PC-9 (cell line): ENCODE data around the gene SLC7A5. TPM values are rescaled to one million over a fixed set of nuclear protein-coding genes. Genes with fewer than 3 reads are reported as not detected.

Experiments
- BruUV-seq: library from RNA; stranded (reverse); fragments of 400-500 nt; replicated peaks from 2 replicates; lab custom pipeline; 2021; lab: Mats Ljungman, UMichigan
- CTCF ChIA-PET: fragments of 300-600 bp; sonication (Branson Sonifier 250); formaldehyde crosslinking; loops from one replicate; lab custom pipeline; 2022; ENCODE audit warnings: antibody characterized with exemption; lab: Charles Lee
- POLR2A ChIA-PET: fragments of 300-600 bp; sonication (Branson Sonifier 250); formaldehyde crosslinking; loops from one replicate; lab custom pipeline; 2022; ENCODE audit warnings: antibody characterized with exemption; ENCODE audit not compliant: unreplicated experiment; lab: Charles Lee
- DNase-seq, 2 experiments: peaks; one replicate each; pipeline versions ENCODE4 v3.0.0 to v3.0.0-alpha.2; 2015 to 2022; ENCODE audit warnings: mixed read lengths in 1 of 2
- H2AFZ ChIP-seq: fragments of 200-600 bp; sonication (generic); 2 replicates; pipeline ENCODE4 v1.8.1; 2017; ENCODE audit warnings: antibody characterized with exemption
- H3F3A ChIP-seq: fragments of 200-600 bp; sonication (generic); 2 replicates; pipeline ENCODE4 v1.8.1; 2017; ENCODE audit warnings: antibody characterized with exemption, mild to moderate bottlenecking, low read depth; ENCODE audit not compliant: insufficient read depth
- H3K27ac ChIP-seq: fragments of 200-600 bp; sonication (generic); 2 replicates; pipeline ENCODE4 v1.6.1; 2016; ENCODE audit warnings: mixed run types
- H3K27me3 ChIP-seq: fragments of 200-600 bp; sonication (generic); 2 replicates; pipeline ENCODE4 v1.6.1; 2016; ENCODE audit warnings: low read depth, mixed run types; ENCODE audit not compliant: insufficient read depth
- H3K36me3 ChIP-seq: fragments of 200-600 bp; sonication (generic); 2 replicates; pipeline ENCODE4 v1.6.1; 2016; ENCODE audit warnings: low read depth, mixed run types
- H3K4me1 ChIP-seq: fragments of 200-600 bp; sonication (generic); replicated peaks from 2 replicates; pipeline ENCODE4 v1.6.1; 2016; ENCODE audit warnings: mixed run types; ENCODE audit not compliant: insufficient read depth
- H3K4me2 ChIP-seq: fragments of 200-600 bp; sonication (generic); 2 replicates; pipeline ENCODE4 v1.6.1; 2017; ENCODE audit warnings: mixed run types
- H3K4me3 ChIP-seq: fragments of 200-600 bp; sonication (generic); 2 replicates; pipeline ENCODE4 v1.6.1; 2016; ENCODE audit warnings: mixed run types
- H3K79me2 ChIP-seq: fragments of 200-600 bp; sonication (generic); 2 replicates; pipeline ENCODE4 v1.6.1; 2017; ENCODE audit warnings: low read depth, mixed run types
- H3K9me2 ChIP-seq: fragments of 200-600 bp; sonication (generic); 2 replicates; pipeline ENCODE4 v1.8.1; 2017; ENCODE audit warnings: mild to moderate bottlenecking; ENCODE audit not compliant: insufficient read depth
- H3K9me3 ChIP-seq: fragments of 200-600 bp; sonication (generic); 2 replicates; pipeline ENCODE4 v1.8.1; 2016; ENCODE audit warnings: low read depth; ENCODE audit not compliant: insufficient read depth
- H4K20me1 ChIP-seq: fragments of 200-600 bp; sonication (generic); 2 replicates; pipeline ENCODE4 v1.8.1; 2017; ENCODE audit not compliant: insufficient read depth
- EZH2 ChIP-seq: fragments of 200-600 bp; sonication (generic); IDR thresholded peaks from 2 replicates; pipeline ENCODE4 v1.8.0; 2017; ENCODE audit warnings: antibody characterized with exemption, low read depth
- intact Hi-C: fragments of 100-400 bp; cut with micrococcal nuclease; formaldehyde crosslinking; loops from one replicate; pipeline ENCODE4 v1.10.0; 2022; ENCODE audit not compliant: unreplicated experiment
- total RNA-seq: library from RNA; stranded (reverse); gene quantifications from 2 replicates; pipeline ENCODE4 v1.2.3, GENCODE V29; 2021
- TF ChIP-seq, protein P1 (sequence below): fragments of 200-600 bp; sonication (generic); conservative IDR thresholded peaks from 2 replicates; pipeline ENCODE4 v1.6.1; 2017; ENCODE audit warnings: mixed run types, antibody characterized with exemption, mild to moderate bottlenecking, moderate library complexity

SLC7A5 gene
- total RNA-seq, 1 experiment from 2014 or later = 496 TPM

GRCh38 chr16:87801679-87802259 is 67.5 kb downstream of the SLC7A5 start:
- no peak overlapping the region for H3K27ac ChIP-seq
- no TSS peak for BruUV-seq
- H3K79me2 ChIP-seq = no peaks in the 10 kb centered on the region
- no peaks in the 10 kb centered on the region for H3K27me3 ChIP-seq
- intact Hi-C loops = no loop called here
- peaks cover 15% of the 10 kb centered on the region for H3F3A ChIP-seq
- no peak overlapping the region for H3K4me3 ChIP-seq
- POLR2A ChIA-PET = no interaction called here
- no peaks in the 10 kb centered on the region for H3K36me3 ChIP-seq
- DNase-seq = no peak
- H4K20me1 ChIP-seq = no peaks in the 10 kb centered on the region
- no peaks in the 10 kb centered on the region for H3K9me2 ChIP-seq
- no peak for TF ChIP-seq EZH2
- TF ChIP-seq, protein P1, sequence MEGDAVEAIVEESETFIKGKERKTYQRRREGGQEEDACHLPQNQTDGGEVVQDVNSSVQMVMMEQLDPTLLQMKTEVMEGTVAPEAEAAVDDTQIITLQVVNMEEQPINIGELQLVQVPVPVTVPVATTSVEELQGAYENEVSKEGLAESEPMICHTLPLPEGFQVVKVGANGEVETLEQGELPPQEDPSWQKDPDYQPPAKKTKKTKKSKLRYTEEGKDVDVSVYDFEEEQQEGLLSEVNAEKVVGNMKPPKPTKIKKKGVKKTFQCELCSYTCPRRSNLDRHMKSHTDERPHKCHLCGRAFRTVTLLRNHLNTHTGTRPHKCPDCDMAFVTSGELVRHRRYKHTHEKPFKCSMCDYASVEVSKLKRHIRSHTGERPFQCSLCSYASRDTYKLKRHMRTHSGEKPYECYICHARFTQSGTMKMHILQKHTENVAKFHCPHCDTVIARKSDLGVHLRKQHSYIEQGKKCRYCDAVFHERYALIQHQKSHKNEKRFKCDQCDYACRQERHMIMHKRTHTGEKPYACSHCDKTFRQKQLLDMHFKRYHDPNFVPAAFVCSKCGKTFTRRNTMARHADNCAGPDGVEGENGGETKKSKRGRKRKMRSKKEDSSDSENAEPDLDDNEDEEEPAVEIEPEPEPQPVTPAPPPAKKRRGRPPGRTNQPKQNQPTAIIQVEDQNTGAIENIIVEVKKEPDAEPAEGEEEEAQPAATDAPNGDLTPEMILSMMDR = no peak
- H3K9me3 ChIP-seq = no peaks in the 10 kb centered on the region
- CTCF ChIA-PET = no interaction called here
- no peak overlapping the region for H2AFZ ChIP-seq
- H3K4me2 ChIP-seq = no peak overlapping the region
- peaks cover 19% of the 10 kb centered on the region for H3K4me1 ChIP-seq

- BruUV-seq = no TSS peak
- POLR2A ChIA-PET = no interaction called here
- Histone ChIP-seq H2AFZ (no peak overlapping the region), H3K4me2 (no peak overlapping the region), H3K9me2 (no peaks in the 10 kb centered on the region), H3F3A (peaks cover 5% of the 10 kb centered on the region; the same call in 1 of the 2 replicates), H3K4me1 (peaks cover 6% of the 10 kb centered on the region), H3K27me3 (no peaks in the 10 kb centered on the region), H3K27ac (no peak overlapping the region), H3K9me3 (no peaks in the 10 kb centered on the region), H3K79me2 (no peaks in the 10 kb centered on the region), H4K20me1 (no peaks in the 10 kb centered on the region), H3K4me3 (no peak overlapping the region), H3K36me3 (no peaks in the 10 kb centered on the region)
- intact Hi-C loops = no loop called here
- no peak for TF ChIP-seq EZH2
- no peak for DNase-seq
- CTCF ChIA-PET = no interaction called here
Observed at GRCh38 chr16:87800497-87800896, 68.8 kb downstream of the SLC7A5 start.

GRCh38 chr16:87795336-87795735 is 74.0 kb downstream of the SLC7A5 start:
- no peak overlapping the region for H3K4me2 ChIP-seq
- H3K4me3 ChIP-seq = no peak overlapping the region
- DNase-seq = no peak
- H3K9me2 ChIP-seq = no peaks in the 10 kb centered on the region
- intact Hi-C loops = no loop called here
- peaks cover 37% of the 10 kb centered on the region; the same call in 1 of the 2 replicates for H3F3A ChIP-seq
- BruUV-seq = no TSS peak
- H3K79me2 ChIP-seq = no peaks in the 10 kb centered on the region
- peaks cover 32% of the 10 kb centered on the region for H3K4me1 ChIP-seq
- H4K20me1 ChIP-seq = no peaks in the 10 kb centered on the region
- no peak overlapping the region for H2AFZ ChIP-seq
- H3K27me3 ChIP-seq = no peaks in the 10 kb centered on the region
- TF ChIP-seq, protein P1 = no peak
- no peak for TF ChIP-seq EZH2
- no peak overlapping the region for H3K27ac ChIP-seq
- H3K9me3 ChIP-seq = no peaks in the 10 kb centered on the region
- CTCF ChIA-PET = no interaction called here
- no peaks in the 10 kb centered on the region for H3K36me3 ChIP-seq
- POLR2A ChIA-PET = no interaction called here
